Cardiac septum (tissue), 1 donor: ENCODE data around the gene TTC9. TPM values are rescaled to one million over a fixed set of nuclear protein-coding genes. Genes with fewer than 3 reads are reported as not detected.
A peak's percentile ranks its signal among the peaks of the same experiment; 100 is the strongest.
"Not testable (repeated sequence)": the region's sequence is repeated elsewhere in the genome, so short reads cannot be mapped to it uniquely, and the experiment has no call there.

Source experiments
- DNase-seq: peaks from one replicate; pipeline ENCODE4 v3.0.0-alpha.2; 2020; ENCODE audit warnings: low spot score
- intact Hi-C: fragments of 100-400 bp; cut with DNase I; formaldehyde crosslinking; loops from one replicate; pipeline ENCODE4 v1.14.0; 2022
- total RNA-seq: library from RNA; stranded (reverse); fragmentation: NEBNext Ultra II Directional; extraction: Animal tissue kit (Norgen Biotek cat#: 25700); gene quantifications from one replicate; pipeline ENCODE4 v1.2.1, GENCODE V29; 2021
- donor health status: DM: no; HTN: no; CAD: no.

TTC9 gene
- total RNA-seq, 1 donor from 2014 or later = 2.9 TPM

GRCh38 chr14:70666361-70666686, 24.6 kb downstream of the TTC9 start:
- no peak for DNase-seq
- intact Hi-C loops = no loop called here

GRCh38 chr14:70670992-70671651, 29.4 kb downstream of the TTC9 start:
- DNase-seq = no peak
- intact Hi-C loops = no loop called here

- intact Hi-C loops = no loop called here
- DNase-seq = no peak
Observed at GRCh38 chr14:70671652-70672644, 30.2 kb downstream of the TTC9 start.

GRCh38 chr14:70677341-70677740, 35.6 kb downstream of the TTC9 start:
- DNase-seq = peak; percentile 19
- intact Hi-C loops = no loop called here

- intact Hi-C loops = no loop called here
- DNase-seq = no peak
Observed at GRCh38 chr14:70680748-70681147, 39.0 kb downstream of the TTC9 start.

GRCh38 chr14:70683983-70684382, 42.3 kb downstream of the TTC9 start:
- intact Hi-C loops = no loop called here
- DNase-seq = peak; percentile 12

GRCh38 chr14:70685474-70686197, 43.9 kb downstream of the TTC9 start:
- no peak for DNase-seq
- intact Hi-C loops = no loop called here

GRCh38 chr14:70692210-70692609, 50.5 kb downstream of the TTC9 start:
- DNase-seq = no peak
- intact Hi-C loops = no loop called here

- no peak for DNase-seq
- intact Hi-C loops = no loop called here
Observed at GRCh38 chr14:70696026-70696425, 54.3 kb downstream of the TTC9 start.

GRCh38 chr14:70697701-70698100, 56.0 kb downstream of the TTC9 start:
- intact Hi-C loops = no loop called here
- no peak for DNase-seq

- DNase-seq = peak; percentile 80
- intact Hi-C loops = no loop called here
Observed at GRCh38 chr14:70698288-70698687, 56.6 kb downstream of the TTC9 start.

- intact Hi-C loops = no loop called here
- no peak for DNase-seq
Observed at GRCh38 chr14:70699646-70700045, 57.9 kb downstream of the TTC9 start.

GRCh38 chr14:70700955-70701585, 59.4 kb downstream of the TTC9 start:
- no peak for DNase-seq
- intact Hi-C loops = no loop called here

GRCh38 chr14:70701610-70702009, 59.9 kb downstream of the TTC9 start:
- intact Hi-C loops = no loop called here

GRCh38 chr14:70702161-70702560, 60.4 kb downstream of the TTC9 start:
- intact Hi-C loops = no loop called here
- no peak for DNase-seq

More at GRCh38 chr14:70701610-70702009, 59.9 kb downstream of the TTC9 start:
- DNase-seq = no peak

- intact Hi-C loops, DNase-seq: not testable (repeated sequence)
Observed at GRCh38 chr14:70703621-70704168, 62.0 kb downstream of the TTC9 start.

- intact Hi-C loops = no loop called here
- DNase-seq = no peak
Observed at GRCh38 chr14:70704960-70705359, 63.2 kb downstream of the TTC9 start.

- intact Hi-C loops = no loop called here
- no peak for DNase-seq
Observed at GRCh38 chr14:70706177-70706576, 64.5 kb downstream of the TTC9 start.
